ENCODE results near the gene TTC34. TPM values are rescaled to one million over a fixed set of nuclear protein-coding genes. Genes with fewer than 3 reads are reported as not detected.

Gene TTC34
- total RNA-seq, 1 donor from 2014 or later = under 0.01 TPM

- DNase-seq (ENCODE audit: low read depth) (no peak), FAIRE-seq (no peak)
- no peak overlapping the region for H3K4me3 ChIP-seq (ENCODE audit: low read depth, low read length)
- no peaks in the 10 kb centered on the region for H3K36me3 ChIP-seq (ENCODE audit: control insufficient read depth, insufficient read depth, low read length)
- H3K27me3 ChIP-seq (ENCODE audit: control insufficient read depth, insufficient read depth, low read length) = no peaks in the 10 kb centered on the region
- TF ChIP-seq CTCF (IDR thresholded peaks at IDR 0.05; ENCODE audit: insufficient read depth, low read length, severe bottlenecking) = no peak
These were observed 38.7 kb upstream of the TTC34 start for GRCh38 chr1:2840036-2840809.

- Histone ChIP-seq H3K36me3 (ENCODE audit: control insufficient read depth, insufficient read depth, low read length) (no peaks in the 10 kb centered on the region), H3K4me3 (ENCODE audit: low read depth, low read length) (no peak overlapping the region), H3K27me3 (ENCODE audit: control insufficient read depth, insufficient read depth, low read length) (no peaks in the 10 kb centered on the region)
- DNase-seq (ENCODE audit: low read depth) (no peak), FAIRE-seq (no peak)
- no peak for TF ChIP-seq CTCF (IDR thresholded peaks at IDR 0.05; ENCODE audit: insufficient read depth, low read length, severe bottlenecking)
These were observed 36.3 kb upstream of the TTC34 start for GRCh38 chr1:2837823-2838222.

- Histone ChIP-seq H3K4me3 (ENCODE audit: low read depth, low read length) (no peak overlapping the region), H3K27me3 (ENCODE audit: control insufficient read depth, insufficient read depth, low read length) (no peaks in the 10 kb centered on the region), H3K36me3 (ENCODE audit: control insufficient read depth, insufficient read depth, low read length) (no peaks in the 10 kb centered on the region)
- no peak for TF ChIP-seq CTCF (IDR thresholded peaks at IDR 0.05; ENCODE audit: insufficient read depth, low read length, severe bottlenecking)
- DNase-seq (ENCODE audit: low read depth) (no peak), FAIRE-seq (no peak)
These were observed 35.8 kb upstream of the TTC34 start for GRCh38 chr1:2837316-2837715.

GRCh38 chr1:2836333-2836970 is 35.0 kb upstream of the TTC34 start:
- Histone ChIP-seq H3K4me3 (ENCODE audit: low read depth, low read length) (no peak overlapping the region), H3K27me3 (ENCODE audit: control insufficient read depth, insufficient read depth, low read length) (no peaks in the 10 kb centered on the region), H3K36me3 (ENCODE audit: control insufficient read depth, insufficient read depth, low read length) (no peaks in the 10 kb centered on the region)
- DNase-seq (ENCODE audit: low read depth) (no peak), FAIRE-seq (no peak)
- TF ChIP-seq CTCF (IDR thresholded peaks at IDR 0.05; ENCODE audit: insufficient read depth, low read length, severe bottlenecking) = no peak

GRCh38 chr1:2835650-2836159 is 34.2 kb upstream of the TTC34 start:
- Histone ChIP-seq H3K27me3 (ENCODE audit: control insufficient read depth, insufficient read depth, low read length) (no peaks in the 10 kb centered on the region), H3K4me3 (ENCODE audit: low read depth, low read length) (no peak overlapping the region), H3K36me3 (ENCODE audit: control insufficient read depth, insufficient read depth, low read length) (no peaks in the 10 kb centered on the region)
- no peak for TF ChIP-seq CTCF (IDR thresholded peaks at IDR 0.05; ENCODE audit: insufficient read depth, low read length, severe bottlenecking)
- FAIRE-seq (no peak), DNase-seq (ENCODE audit: low read depth) (no peak)

All from bronchial epithelial cell (primary cell).